Measurements from ENCODE around the gene CREG2.
"Not testable (repeated sequence)": the region's sequence is repeated elsewhere in the genome, so short reads cannot be mapped to it uniquely, and the experiment has no call there.

CREG2 gene

DNA sequence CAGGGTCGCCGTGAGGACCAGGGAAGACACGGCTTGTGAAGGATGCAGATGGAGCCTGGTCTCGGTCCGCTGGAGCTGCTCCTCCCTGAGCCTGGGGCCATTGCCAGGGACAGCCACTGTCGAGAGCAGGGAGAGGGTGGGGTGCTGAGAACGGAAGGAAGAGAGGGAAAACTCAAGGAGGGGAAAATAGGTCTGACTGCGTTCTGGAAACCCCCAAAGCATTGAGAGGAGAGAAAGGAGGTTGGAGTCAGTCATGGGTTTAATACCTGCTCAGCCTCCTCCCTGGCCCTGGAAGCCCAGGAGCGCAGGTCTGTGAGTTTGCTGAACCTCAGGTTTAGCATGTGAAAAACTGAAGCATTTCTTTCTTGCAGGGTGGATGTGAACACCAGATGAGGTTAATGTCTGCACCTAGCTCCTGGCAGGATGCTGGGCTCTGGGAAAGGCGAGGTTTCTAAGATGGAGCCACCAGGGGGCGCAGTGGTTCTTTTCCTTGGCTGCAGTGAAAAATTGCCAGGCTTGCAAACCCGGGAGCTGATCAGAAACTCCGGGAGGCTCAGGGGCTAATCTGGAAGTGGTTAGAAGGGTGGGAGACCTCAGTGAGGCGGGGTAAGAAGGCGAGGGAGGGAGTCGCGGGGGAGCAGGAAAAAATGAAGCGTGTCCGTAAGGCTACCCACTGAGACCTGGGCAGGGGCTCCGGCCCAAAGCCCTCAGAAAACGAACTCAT lies 45.2 kb downstream of the CREG2 start:
- DNase-seq: peak; percentile 51 to 88

DNA sequence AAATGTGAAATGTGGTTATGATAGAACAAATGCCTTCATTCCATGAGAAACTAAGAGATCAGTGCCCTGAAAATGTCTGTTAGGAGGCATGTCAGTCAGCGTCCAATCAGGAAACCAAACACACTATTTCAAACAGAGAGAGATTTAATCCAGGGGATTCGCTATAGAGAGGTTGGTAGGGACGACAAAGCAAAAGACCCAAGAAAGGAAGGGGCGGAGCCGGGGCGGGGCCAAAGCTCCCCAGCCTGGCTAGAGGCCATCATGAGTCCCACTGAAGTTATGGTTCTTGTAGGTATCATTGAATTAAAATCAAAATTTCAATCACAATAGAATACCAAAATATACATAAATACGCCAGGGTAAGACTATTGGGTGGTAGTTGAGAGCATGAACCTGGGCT lies 45.9 kb downstream of the CREG2 start:
- no peak for DNase-seq

GRCh38 chr2:101340141-101340551 lies 47.2 kb downstream of the CREG2 start:
- no peak for DNase-seq

- no peak for DNase-seq
These were observed 47.9 kb downstream of the CREG2 start for GRCh38 chr2:101339266-101339880.

DNA sequence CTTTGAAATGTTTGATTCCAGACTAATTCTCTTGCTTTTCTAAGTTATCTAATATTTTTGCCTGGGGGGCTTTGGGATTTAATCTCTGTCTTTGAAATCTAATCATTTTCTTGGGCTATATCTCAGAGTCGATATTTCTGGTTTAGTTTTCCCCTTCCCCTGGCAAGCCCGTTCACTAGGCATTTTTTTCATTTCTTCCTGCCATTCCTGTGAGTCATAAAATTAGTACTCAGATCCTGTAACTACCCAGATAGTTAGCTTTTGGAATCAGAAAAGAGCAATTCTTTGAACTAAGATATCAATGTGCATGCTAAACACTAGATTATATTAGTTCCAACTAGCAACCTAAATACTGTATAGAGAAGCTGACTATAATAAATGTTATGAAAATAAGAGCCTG lies 49.4 kb downstream of the CREG2 start:
- DNase-seq: no peak

- no peak for DNase-seq
These were observed 54.2 kb downstream of the CREG2 start for GRCh38 chr2:101332885-101333766.

DNA sequence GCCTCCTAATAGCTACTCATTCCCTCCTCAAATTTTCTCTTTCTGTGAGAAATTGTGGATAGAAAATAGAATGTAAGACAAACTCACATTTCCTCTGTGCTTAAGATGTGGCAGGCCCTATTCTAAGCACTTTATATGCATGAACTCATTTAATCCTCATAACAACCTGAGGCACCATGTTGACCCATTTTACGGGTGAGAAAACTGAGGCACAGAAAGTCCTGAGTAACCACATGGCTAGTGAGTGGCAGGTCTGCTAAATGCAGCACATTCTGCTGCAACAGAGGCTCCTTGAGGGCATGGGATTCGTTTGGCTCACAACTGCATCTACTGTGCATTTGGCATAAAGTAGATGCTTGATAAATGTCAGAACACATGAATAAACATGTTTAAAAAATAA lies 56.1 kb downstream of the CREG2 start:
- no peak for DNase-seq

GRCh38 chr2:101330253-101330933 lies 56.9 kb downstream of the CREG2 start:
- peak; percentile 86 to 93 for DNase-seq

GRCh38 chr2:101329026-101329425 lies 58.3 kb downstream of the CREG2 start:
- DNase-seq: no peak

- DNase-seq: no peak
These were observed 58.8 kb downstream of the CREG2 start for GRCh38 chr2:101328474-101329007.

GRCh38 chr2:101327863-101328394 lies 59.4 kb downstream of the CREG2 start:
- DNase-seq: peak; percentile 37 to 49

DNA sequence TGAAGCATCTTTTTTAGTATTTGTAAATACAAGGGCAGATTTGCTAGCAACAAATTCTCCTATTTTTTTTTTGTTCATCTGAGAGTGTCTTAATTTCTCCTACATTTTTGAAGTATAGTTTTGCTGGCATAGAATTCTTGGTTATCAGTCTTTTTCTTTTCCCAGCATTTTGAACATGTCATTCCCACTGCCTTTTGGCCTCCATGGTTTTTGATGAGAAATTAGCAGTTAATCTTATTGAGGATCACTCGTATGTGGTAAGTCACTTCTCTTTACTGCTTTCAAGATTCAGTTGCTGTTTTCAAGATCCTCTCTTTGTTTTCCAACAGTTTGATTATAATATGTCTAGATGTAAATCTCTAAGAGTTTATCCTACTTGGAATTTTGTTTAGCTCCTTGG lies 61.9 kb downstream of the CREG2 start:
- DNase-seq: no peak

DNA sequence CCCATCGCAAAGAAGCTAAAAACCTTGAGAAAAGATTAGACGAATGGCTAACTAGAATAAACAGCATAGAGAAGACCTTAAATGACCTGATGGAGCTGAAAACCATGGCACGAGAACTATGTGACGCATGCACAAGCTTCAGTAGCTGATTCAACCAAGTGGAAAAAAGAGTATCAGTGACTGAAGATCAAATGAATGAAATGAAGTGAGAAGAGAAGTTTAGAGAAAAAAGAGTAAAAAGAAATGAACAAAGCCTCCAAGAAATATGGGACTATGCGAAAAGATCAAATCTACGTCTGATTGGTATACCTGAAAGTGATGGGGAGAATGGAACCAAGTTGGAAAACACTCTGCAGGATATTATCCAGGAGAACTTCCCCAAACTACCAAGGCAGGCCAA lies 70.7 kb downstream of the CREG2 start:
- DNase-seq: not testable (repeated sequence)

- DNase-seq: no peak
These were observed 75.6 kb downstream of the CREG2 start for GRCh38 chr2:101311696-101312017.

- no peak for DNase-seq
These were observed 76.2 kb downstream of the CREG2 start for GRCh38 chr2:101310834-101311695.

- no peak for DNase-seq
These were observed 77.0 kb downstream of the CREG2 start for GRCh38 chr2:101310090-101310833.

DNA sequence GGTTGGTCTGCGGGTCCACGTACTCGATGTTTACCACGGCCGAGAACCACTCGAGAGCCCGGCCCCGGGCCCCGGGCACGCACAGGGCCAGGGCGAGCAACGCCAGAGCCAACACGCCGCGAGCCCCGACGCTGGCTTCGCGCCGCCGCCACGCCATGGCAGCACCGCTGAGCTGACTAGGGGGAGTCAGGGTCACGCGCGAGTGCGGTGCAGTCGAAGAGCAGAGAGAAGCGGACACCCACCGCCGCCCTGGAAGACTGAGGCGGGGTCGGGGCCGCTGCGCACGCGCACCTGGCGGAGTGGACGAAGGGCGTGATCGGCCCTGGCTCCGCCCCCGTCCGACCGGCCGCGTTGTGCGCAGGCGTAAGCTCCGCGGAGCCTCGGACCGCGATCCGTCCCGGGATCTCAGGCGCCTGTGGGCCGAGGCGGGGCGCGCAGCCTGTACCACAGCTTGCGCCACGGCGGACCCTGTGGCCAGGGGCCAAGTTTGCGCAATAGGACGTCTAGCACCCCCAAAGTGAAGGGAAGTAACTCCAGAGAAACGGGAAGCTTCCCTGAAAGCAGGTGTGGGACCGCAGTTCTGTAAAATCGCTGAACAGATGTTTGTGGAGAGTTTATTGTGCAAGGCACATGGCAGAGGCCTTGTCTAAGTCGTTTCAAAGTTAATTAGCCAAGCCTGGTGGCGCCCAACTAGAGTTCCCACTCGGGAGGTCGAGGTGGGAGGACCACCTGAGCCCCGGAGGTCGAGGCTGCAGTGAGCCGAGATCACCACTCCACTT lies 78.7 kb downstream of the CREG2 start, which contains the start of gene RNF149:
RNF149 (minus strand) TSS at position 270 of the 779 bp plus-strand sequence; CDS start at position 157, 113 bp downstream.
- peak; percentile 67 to 93 for DNase-seq

DNA sequence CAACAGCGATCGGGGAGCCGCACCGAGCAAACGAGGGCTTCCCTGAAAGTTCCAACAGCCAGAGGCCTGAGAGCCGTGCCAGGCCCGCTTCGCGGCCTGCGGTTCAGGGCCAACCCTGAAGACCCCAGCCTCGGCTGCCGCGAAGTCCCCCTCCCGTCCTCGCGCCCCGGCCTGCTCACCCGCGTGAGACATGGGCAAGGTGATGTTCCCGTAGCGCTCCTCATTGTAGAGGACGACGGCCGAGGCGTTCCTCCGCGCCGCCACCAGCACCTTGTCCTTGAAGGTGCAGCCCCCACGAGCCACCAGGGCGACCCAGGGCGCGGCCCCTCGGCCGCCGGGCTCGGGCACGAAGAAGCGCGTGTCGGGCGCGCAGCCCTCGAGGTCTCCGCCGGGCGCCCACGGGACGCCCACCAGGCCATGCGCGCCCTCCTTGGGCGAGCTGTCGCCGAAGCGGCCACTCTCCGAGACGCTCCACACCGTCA lies 79.3 kb downstream of the CREG2 start:
- peak in 1 of 2 experiments; percentile 48 for DNase-seq

DNA sequence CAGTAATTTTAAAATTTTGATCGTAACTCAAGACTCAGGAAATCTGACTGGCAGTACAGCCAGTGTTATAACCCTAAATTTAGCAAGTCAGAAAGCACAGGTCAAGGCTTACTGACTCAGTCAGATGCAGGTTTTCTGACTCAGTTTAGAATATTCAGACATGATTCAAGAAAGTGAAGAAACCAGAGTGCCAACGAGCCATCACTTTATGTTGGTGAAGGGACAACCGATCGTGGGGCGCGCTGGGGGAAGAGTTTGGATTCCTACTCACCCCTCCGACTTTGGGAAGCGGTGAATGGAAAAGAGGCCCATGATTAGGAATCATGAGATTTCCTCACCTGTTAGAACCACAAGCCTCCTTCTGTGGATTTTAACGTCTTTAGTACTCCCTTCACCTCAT lies 79.8 kb downstream of the CREG2 start:
- no peak for DNase-seq

DNA sequence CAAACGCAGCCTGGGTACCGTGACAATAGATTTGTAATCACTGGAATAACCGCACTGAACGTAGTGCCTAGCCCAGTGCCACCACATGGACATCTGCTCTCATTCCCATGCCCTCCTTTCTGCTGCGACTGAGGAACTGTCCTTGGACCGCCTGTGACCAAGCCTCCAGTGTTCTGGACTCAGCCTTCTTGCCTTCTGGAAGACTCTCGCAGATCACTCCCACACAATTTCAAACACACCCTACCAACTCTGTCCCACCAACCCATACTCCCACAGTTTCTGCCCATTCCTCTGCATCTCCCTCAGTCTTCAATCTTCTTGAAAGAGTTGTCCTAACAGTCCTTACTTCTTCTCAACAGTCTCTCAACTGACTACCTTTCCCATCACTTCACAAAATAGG lies 80.9 kb downstream of the CREG2 start:
- DNase-seq: no peak

All from NCI-H526 (cell line).